GM23248 (cell line): ENCODE measurements around the gene HOXA10. TPM values are rescaled to one million over a fixed set of nuclear protein-coding genes. Genes with fewer than 3 reads are reported as not detected.

Source experiments
- DNase-seq: peaks from one replicate; pipeline ENCODE4 v3.0.0-alpha.2; 2015
- H2AFZ ChIP-seq: fragments of 200-600 bp; sonication (generic); 2 replicates; pipeline ENCODE4 v1.6.1; 2016; ENCODE audit warnings: antibody characterized with exemption
- H3F3A ChIP-seq: fragments of 200-600 bp; sonication (generic); 2 replicates; pipeline ENCODE4 v1.6.1; 2016; ENCODE audit warnings: mild to moderate bottlenecking, antibody characterized with exemption, mixed run types; ENCODE audit not compliant: insufficient read depth
- H3K27ac ChIP-seq: fragments of 200-600 bp; sonication (generic); 2 replicates; pipeline ENCODE4 v1.5.1; 2016; ENCODE audit warnings: mild to moderate bottlenecking
- H3K27me3 ChIP-seq: fragments of 200-600 bp; sonication (generic); replicated peaks from 2 replicates; pipeline ENCODE4 v1.6.1; 2016; ENCODE audit warnings: mild to moderate bottlenecking; ENCODE audit not compliant: insufficient read depth
- H3K36me3 ChIP-seq: fragments of 200-600 bp; sonication (generic); 2 replicates; pipeline ENCODE4 v1.6.1; 2016; ENCODE audit warnings: low read depth, mild to moderate bottlenecking
- H3K4me1 ChIP-seq: fragments of 200-600 bp; sonication (generic); 2 replicates; pipeline ENCODE4 v1.6.1; 2016; ENCODE audit warnings: mild to moderate bottlenecking; ENCODE audit not compliant: insufficient read depth
- H3K4me2 ChIP-seq: fragments of 200-600 bp; sonication (generic); one replicate; pipeline ENCODE4 v1.6.1; 2016; ENCODE audit warnings: mild to moderate bottlenecking; ENCODE audit not compliant: unreplicated experiment
- H3K4me3 ChIP-seq: fragments of 200-600 bp; sonication (generic); 2 replicates; pipeline ENCODE4 v1.5.1; 2016; ENCODE audit warnings: mild to moderate bottlenecking
- H3K79me2 ChIP-seq: fragments of 200-600 bp; sonication (generic); 2 replicates; pipeline ENCODE4 v1.6.1; 2016; ENCODE audit warnings: mild to moderate bottlenecking; ENCODE audit not compliant: insufficient read depth
- H3K9ac ChIP-seq: fragments of 200-600 bp; sonication (generic); 2 replicates; pipeline ENCODE4 v1.6.1; 2016; ENCODE audit warnings: mild to moderate bottlenecking
- H3K9me2 ChIP-seq: fragments of 200-600 bp; sonication (generic); 2 replicates; pipeline ENCODE4 v1.6.1; 2016; ENCODE audit warnings: mixed run types, mild to moderate bottlenecking, moderate library complexity; ENCODE audit not compliant: insufficient read depth
- H3K9me3 ChIP-seq: fragments of 200-600 bp; sonication (generic); one replicate; pipeline ENCODE4 v1.6.1; 2017; ENCODE audit warnings: low read depth
- H4K20me1 ChIP-seq: fragments of 200-600 bp; sonication (generic); 2 replicates; pipeline ENCODE4 v1.6.0; 2016; ENCODE audit not compliant: insufficient read depth
- EZH2 ChIP-seq: fragments of 200-600 bp; sonication (generic); IDR thresholded peaks from 2 replicates; pipeline ENCODE4 v1.6.1; 2018; ENCODE audit warnings: antibody characterized with exemption, mild to moderate bottlenecking; ENCODE audit not compliant: insufficient read depth, poor library complexity, severe bottlenecking
- EZH2phosphoT487 ChIP-seq: fragments of 200-600 bp; sonication (generic); IDR thresholded peaks from 2 replicates; pipeline ENCODE4 v1.6.1; 2018; ENCODE audit warnings: antibody characterized with exemption, moderate library complexity, mild to moderate bottlenecking, low read depth; ENCODE audit not compliant: insufficient read depth
- WGBS, 2 experiments: methylation state at CpG; one replicate each; pipeline ENCODE4 v1.1.6; 2015 to 2017; ENCODE audit warnings: low lambda C conversion rate in 2 of 2, low coverage in 1 of 2; ENCODE audit errors: missing lambda C conversion rate in 2 of 2; 5-methylcytosine and 5-hydroxymethylcytosine counted together
- in situ Hi-C: fragments of 300-500 bp; cut with MboI; formaldehyde crosslinking; loops from 2 replicates; pipeline ENCODE4 v1.15.0; 2020
- polyA plus RNA-seq: library from polyadenylated mRNA; unstranded; fragments of >200 nt; fragmentation: Nextera tagmentation; extraction: Ambion mirVana; gene quantifications from 2 replicates; pipeline ENCODE4 v1.2.1, GENCODE V29; 2016
- total RNA-seq: library from RNA; depleted of rRNA; stranded (reverse); fragments of >200 nt; shearing (Covaris generic); gene quantifications from 2 replicates; pipeline ENCODE4 v1.2.3, GENCODE V29; 2014

The HOXA10 gene
- total and polyA plus RNA-seq, 2 experiments from 2014 or later = 28.0 to 29.3 TPM

GRCh38 chr7:27169658-27170425, 4.3 kb downstream of the HOXA10 start:
- Histone ChIP-seq H3K4me2 (peak overlapping the region; percentile 100), H2AFZ (no peak overlapping the region), H3K9me2 (no peaks in the 10 kb centered on the region), H3K27me3 (no peaks in the 10 kb centered on the region), H3F3A (peaks cover 11% of the 10 kb centered on the region), H3K79me2 (peaks cover 100% of the 10 kb centered on the region), H4K20me1 (no peaks in the 10 kb centered on the region), H3K27ac (peak overlapping the region; percentile 99), H3K4me3 (peak overlapping the region; percentile 83), H3K4me1 (peaks cover 10% of the 10 kb centered on the region), H3K36me3 (peaks cover 4% of the 10 kb centered on the region; the same call in 1 of the 2 replicates), H3K9me3 (no peaks in the 10 kb centered on the region), H3K9ac (peak overlapping the region; percentile 98)
- peak; percentile 79 for DNase-seq
- 1 to 3% methylated on average over 24 to 46 of the region's 46 CpGs for WGBS, 2 experiments
- in situ Hi-C loops = loop anchor here (10.0 kb wide), 2 partner anchors 975 to 1315 kb away; no protein-coding TSS in a partner anchor
- TF ChIP-seq EZH2 (no peak), EZH2phosphoT487 (no peak; the same call in 1 of the 2 replicates)

GRCh38 chr7:27168265-27168947, 5.7 kb downstream of the HOXA10 start:
- DNase-seq = peak; percentile 79
- H3K4me2 ChIP-seq = peak overlapping the region; percentile 100
- peaks cover 7% of the 10 kb centered on the region for H3K4me1 ChIP-seq
- peaks cover 5% of the 10 kb centered on the region; the same call in 1 of the 2 replicates for H3K36me3 ChIP-seq
- TF ChIP-seq EZH2 (no peak), EZH2phosphoT487 (no peak)
- H3K27me3 ChIP-seq = no peaks in the 10 kb centered on the region
- H2AFZ ChIP-seq = peak overlapping the region; percentile 41; the same call in 1 of the 2 replicates
- H3F3A ChIP-seq = peaks cover 11% of the 10 kb centered on the region
- H3K9me3 ChIP-seq = no peaks in the 10 kb centered on the region
- peak overlapping the region; percentile 98 for H3K9ac ChIP-seq
- peak overlapping the region; percentile 99 for H3K27ac ChIP-seq
- H3K9me2 ChIP-seq = no peaks in the 10 kb centered on the region
- no peaks in the 10 kb centered on the region for H4K20me1 ChIP-seq
- WGBS, 2 experiments = 2 to 3% methylated on average over 25 of the region's 25 CpGs
- peak overlapping the region; percentile 83 for H3K4me3 ChIP-seq
- H3K79me2 ChIP-seq = peaks cover 100% of the 10 kb centered on the region
- in situ Hi-C loops = loop anchor here (10.0 kb wide), 1 partner anchor 974 kb away; no protein-coding TSS in a partner anchor

- Histone ChIP-seq H3K9ac (peak overlapping the region; percentile 98), H2AFZ (0 out of 2 replicates have a peak overlapping the region, but pooled peaks have one; percentile 41), H3K4me2 (peak overlapping the region; percentile 100), H3K9me3 (no peaks in the 10 kb centered on the region), H3K79me2 (peaks cover 100% of the 10 kb centered on the region), H3F3A (peaks cover 12% of the 10 kb centered on the region), H4K20me1 (no peaks in the 10 kb centered on the region), H3K27ac (peak overlapping the region; percentile 99), H3K27me3 (no peaks in the 10 kb centered on the region), H3K4me3 (peak overlapping the region; percentile 83), H3K36me3 (peaks cover 10% of the 10 kb centered on the region; the same call in 1 of the 2 replicates), H3K9me2 (no peaks in the 10 kb centered on the region), H3K4me1 (peaks cover 7% of the 10 kb centered on the region)
- no peak for TF ChIP-seq EZH2
- WGBS, 2 experiments = 0 to 3% methylated on average over 4 of the region's 4 CpGs
- in situ Hi-C loops = loop anchor here (10.0 kb wide), 1 partner anchor 973 kb away; no protein-coding TSS in a partner anchor
- DNase-seq = peak; percentile 81
These were observed 6.2 kb downstream of the HOXA10 start for GRCh38 chr7:27167916-27168264.

- Histone ChIP-seq H3K9ac (peak overlapping the region; percentile 98), H3K27ac (peak overlapping the region; percentile 99), H3K79me2 (peaks cover 100% of the 10 kb centered on the region), H4K20me1 (no peaks in the 10 kb centered on the region), H3F3A (peaks cover 19% of the 10 kb centered on the region), H3K36me3 (peaks cover 14% of the 10 kb centered on the region; the same call in 1 of the 2 replicates), H3K4me2 (peak overlapping the region; percentile 100), H3K27me3 (no peaks in the 10 kb centered on the region), H2AFZ (peak overlapping the region; percentile 44), H3K4me1 (peaks cover 7% of the 10 kb centered on the region), H3K9me2 (no peaks in the 10 kb centered on the region), H3K4me3 (peak overlapping the region; percentile 83), H3K9me3 (no peaks in the 10 kb centered on the region)
- TF ChIP-seq EZH2 = no peak
- TF ChIP-seq EZH2phosphoT487 = no peak
- peak; percentile 73 for DNase-seq
- WGBS, 2 experiments = 1% methylated on average over 49 to 50 of the region's 50 CpGs
- in situ Hi-C loops = loop anchor here (10.0 kb wide), 1 partner anchor 972 kb away; no protein-coding TSS in a partner anchor
These were observed 7.3 kb downstream of the HOXA10 start for GRCh38 chr7:27166531-27167505.
